DOHH2 (cell line): ENCODE data around the gene DLX3.

Experiments
- H3F3A ChIP-seq: fragments of 200-600 bp; sonication (generic), shearing (Covaris generic); 2 replicates; pipeline ENCODE4 v1.6.0; 2016; ENCODE audit warnings: antibody characterized with exemption, mild to moderate bottlenecking; ENCODE audit not compliant: control insufficient read depth, insufficient read depth
- H3K27ac ChIP-seq: fragments of 200-600 bp; sonication (generic); 2 replicates; pipeline ENCODE4 v1.5.1; 2014; ENCODE audit warnings: low read depth, mild to moderate bottlenecking, low read length, moderate library complexity
- H3K27me3 ChIP-seq: fragments of 200-600 bp; sonication (generic); 2 replicates; pipeline ENCODE4 v1.6.1; 2014; ENCODE audit warnings: mild to moderate bottlenecking, low read length, mixed read lengths; ENCODE audit not compliant: control insufficient read depth
- H3K36me3 ChIP-seq: fragments of 200-600 bp; sonication (generic); 2 replicates; pipeline ENCODE4 v1.6.1; 2014; ENCODE audit warnings: mild to moderate bottlenecking, low read length, moderate library complexity, mixed read lengths; ENCODE audit not compliant: control insufficient read depth
- H3K4me1 ChIP-seq: fragments of 200-600 bp; sonication (generic); 2 replicates; pipeline ENCODE4 v1.6.1; 2014; ENCODE audit warnings: mild to moderate bottlenecking, low read length, mixed read lengths; ENCODE audit not compliant: control insufficient read depth
- H3K4me2 ChIP-seq: fragments of 200-600 bp; sonication (generic); 2 replicates; pipeline ENCODE4 v1.6.0; 2014; ENCODE audit warnings: mild to moderate bottlenecking, low read length, moderate library complexity
- H3K4me3 ChIP-seq: fragments of 200-600 bp; sonication (generic); 2 replicates; pipeline ENCODE4 v1.5.1; 2014; ENCODE audit warnings: mild to moderate bottlenecking, low read length, mixed read lengths
- H3K79me2 ChIP-seq: fragments of 200-600 bp; sonication (generic); 2 replicates; pipeline ENCODE4 v1.6.1; 2014; ENCODE audit warnings: mild to moderate bottlenecking, low read length, mixed read lengths; ENCODE audit not compliant: control insufficient read depth
- H3K9me2 ChIP-seq: fragments of 200-600 bp; sonication (generic); replicated peaks from 2 replicates; pipeline ENCODE4 v1.6.1; 2014; ENCODE audit warnings: mild to moderate bottlenecking, low read length, mixed read lengths; ENCODE audit not compliant: control insufficient read depth
- H3K9me3 ChIP-seq: fragments of 200-600 bp; sonication (generic); 2 replicates; pipeline ENCODE4 v1.6.1; 2014; ENCODE audit warnings: antibody characterized with exemption, low read length, mixed read lengths; ENCODE audit not compliant: control insufficient read depth, insufficient read depth
- H4K20me1 ChIP-seq: fragments of 200-600 bp; sonication (generic); 2 replicates; pipeline ENCODE4 v1.6.0; 2014; ENCODE audit warnings: low read depth, mild to moderate bottlenecking, antibody characterized with exemption, low read length, moderate library complexity; ENCODE audit not compliant: control insufficient read depth, insufficient read depth
- EZH2phosphoT487 ChIP-seq: fragments of 200-600 bp; sonication (generic); IDR thresholded peaks from 2 replicates; pipeline ENCODE4 v1.6.1; 2017; ENCODE audit warnings: borderline replicate concordance, mild to moderate bottlenecking, antibody characterized with exemption, low read length, moderate library complexity, mixed read lengths
- TF ChIP-seq, protein P1 (sequence below): fragments of 200-600 bp; sonication (generic); IDR thresholded peaks from one replicate; pipeline ENCODE4 v1.5.1; 2014; ENCODE audit warnings: antibody characterized with exemption, mild to moderate bottlenecking, low read depth, low read length; ENCODE audit not compliant: poor library complexity, severe bottlenecking

DLX3 gene

DNA sequence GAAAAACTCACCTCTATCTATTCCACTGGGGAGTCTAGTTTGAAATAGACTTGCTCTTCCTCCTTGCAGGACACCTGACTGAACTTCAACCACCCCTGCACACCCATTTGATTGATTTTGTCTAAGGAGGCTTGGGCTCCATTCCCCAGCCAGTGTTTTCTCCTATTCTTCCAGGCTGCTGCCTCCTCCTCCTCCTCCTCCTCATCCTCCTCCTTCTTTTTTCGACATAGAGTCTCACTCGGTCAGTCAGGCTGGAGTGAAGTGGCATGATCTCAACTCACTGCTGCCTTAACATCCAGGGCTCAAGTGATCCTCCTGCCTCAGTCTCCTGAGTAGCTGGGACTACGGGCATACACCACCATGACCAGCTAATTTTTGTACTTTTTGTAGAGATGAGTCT is 27.8 kb downstream of the DLX3 start:
- TF ChIP-seq EZH2phosphoT487 = no peak
- TF ChIP-seq, protein P1, sequence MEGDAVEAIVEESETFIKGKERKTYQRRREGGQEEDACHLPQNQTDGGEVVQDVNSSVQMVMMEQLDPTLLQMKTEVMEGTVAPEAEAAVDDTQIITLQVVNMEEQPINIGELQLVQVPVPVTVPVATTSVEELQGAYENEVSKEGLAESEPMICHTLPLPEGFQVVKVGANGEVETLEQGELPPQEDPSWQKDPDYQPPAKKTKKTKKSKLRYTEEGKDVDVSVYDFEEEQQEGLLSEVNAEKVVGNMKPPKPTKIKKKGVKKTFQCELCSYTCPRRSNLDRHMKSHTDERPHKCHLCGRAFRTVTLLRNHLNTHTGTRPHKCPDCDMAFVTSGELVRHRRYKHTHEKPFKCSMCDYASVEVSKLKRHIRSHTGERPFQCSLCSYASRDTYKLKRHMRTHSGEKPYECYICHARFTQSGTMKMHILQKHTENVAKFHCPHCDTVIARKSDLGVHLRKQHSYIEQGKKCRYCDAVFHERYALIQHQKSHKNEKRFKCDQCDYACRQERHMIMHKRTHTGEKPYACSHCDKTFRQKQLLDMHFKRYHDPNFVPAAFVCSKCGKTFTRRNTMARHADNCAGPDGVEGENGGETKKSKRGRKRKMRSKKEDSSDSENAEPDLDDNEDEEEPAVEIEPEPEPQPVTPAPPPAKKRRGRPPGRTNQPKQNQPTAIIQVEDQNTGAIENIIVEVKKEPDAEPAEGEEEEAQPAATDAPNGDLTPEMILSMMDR = no peak
- Histone ChIP-seq H3K27ac (no peak overlapping the region), H3K27me3 (peaks cover 54% of the 10 kb centered on the region), H3K79me2 (no peaks in the 10 kb centered on the region), H3K4me3 (no peak overlapping the region), H3K9me3 (no peaks in the 10 kb centered on the region), H3K36me3 (no peaks in the 10 kb centered on the region), H3F3A (peaks cover 5% of the 10 kb centered on the region; the same call in 1 of the 2 replicates), H3K4me1 (peaks cover 12% of the 10 kb centered on the region), H4K20me1 (no peaks in the 10 kb centered on the region), H3K9me2 (no peaks in the 10 kb centered on the region), H3K4me2 (no peak overlapping the region)

DNA sequence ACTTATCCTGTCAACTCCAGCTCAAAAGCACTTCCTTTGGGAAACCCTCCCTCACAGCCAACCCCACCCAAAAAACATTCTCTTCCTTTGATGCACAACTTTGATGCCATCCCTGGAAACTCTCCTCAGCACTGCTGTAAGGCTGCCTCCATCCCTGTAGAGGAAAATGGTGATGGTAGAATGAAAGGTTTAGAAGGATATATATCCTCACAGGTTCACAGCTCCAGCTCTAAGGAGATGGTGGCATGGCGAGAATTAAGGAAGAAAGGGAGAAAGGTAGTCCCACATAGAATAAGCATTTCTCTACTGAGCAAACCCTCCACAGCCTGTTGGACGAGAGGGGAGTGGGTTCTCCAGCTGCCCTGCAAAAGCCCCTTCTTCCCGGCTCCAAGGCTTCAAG is 28.3 kb downstream of the DLX3 start:
- Histone ChIP-seq H3K4me3 (no peak overlapping the region), H3K9me3 (no peaks in the 10 kb centered on the region), H3K27ac (no peak overlapping the region), H3K4me2 (no peak overlapping the region), H4K20me1 (no peaks in the 10 kb centered on the region), H3F3A (peaks cover 5% of the 10 kb centered on the region; the same call in 1 of the 2 replicates), H3K36me3 (no peaks in the 10 kb centered on the region), H3K79me2 (no peaks in the 10 kb centered on the region), H3K4me1 (peaks cover 12% of the 10 kb centered on the region), H3K27me3 (peaks cover 54% of the 10 kb centered on the region), H3K9me2 (no peaks in the 10 kb centered on the region)
- no peak for TF ChIP-seq EZH2phosphoT487
- TF ChIP-seq, protein P1 = no peak

DNA sequence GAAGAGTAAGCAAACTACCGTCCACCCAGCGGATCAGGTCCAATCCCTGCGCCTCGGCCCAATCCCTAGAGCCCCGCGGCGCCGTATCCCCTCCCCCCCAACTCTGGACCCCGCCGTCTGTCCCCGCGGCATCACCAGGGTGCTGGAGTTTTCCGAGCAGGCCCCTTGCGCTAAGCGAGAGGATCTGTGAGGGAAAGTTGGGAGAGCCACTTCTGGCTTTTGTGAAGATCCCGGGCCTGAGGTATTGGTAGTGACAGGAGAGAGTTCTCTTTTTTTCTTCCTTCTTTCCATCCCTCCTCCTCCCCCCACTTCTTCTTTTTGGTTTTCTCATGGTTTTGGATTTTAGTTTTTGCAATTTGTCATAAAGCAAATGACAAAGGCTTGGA is 29.5 kb downstream of the DLX3 start:
- Histone ChIP-seq H3K36me3 (no peaks in the 10 kb centered on the region), H3K27ac (no peak overlapping the region), H3F3A (peaks cover 5% of the 10 kb centered on the region; the same call in 1 of the 2 replicates), H3K9me2 (no peaks in the 10 kb centered on the region), H3K27me3 (peaks cover 46% of the 10 kb centered on the region), H3K4me2 (no peak overlapping the region), H3K4me3 (no peak overlapping the region), H3K4me1 (peaks cover 12% of the 10 kb centered on the region), H3K79me2 (no peaks in the 10 kb centered on the region), H3K9me3 (no peaks in the 10 kb centered on the region), H4K20me1 (no peaks in the 10 kb centered on the region)
- TF ChIP-seq EZH2phosphoT487 = no peak
- TF ChIP-seq, protein P1 = no peak
